ENCODE results near the gene YY1AP1. TPM values are rescaled to one million over a fixed set of nuclear protein-coding genes. Genes with fewer than 3 reads are reported as not detected.
"Not testable (repeated sequence)": the region's sequence is repeated elsewhere in the genome, so short reads cannot be mapped to it uniquely, and the experiment has no call there.

YY1AP1 gene
- total RNA-seq, 2 donors from 2014 or later: 54.0 to 90.8 TPM

GRCh38 chr1:155622191-155622590, 66.4 kb downstream of the YY1AP1 start:
- Histone ChIP-seq H3K4me1 (no peaks in the 10 kb centered on the region), H3K27me3 (no peaks in the 10 kb centered on the region), H3K4me3 (no peak overlapping the region), H3K36me3 (no peaks in the 10 kb centered on the region), H3K9me3 (no peaks in the 10 kb centered on the region), H3K27ac (no peak overlapping the region)
- TF ChIP-seq CTCF (IDR thresholded peaks at IDR 0.05): no peak
- DNase-seq (ENCODE audit: low spot score): no peak

GRCh38 chr1:155613226-155613625, 75.3 kb downstream of the YY1AP1 start:
- not testable (repeated sequence) for H3K9me3 ChIP-seq; H3K4me3 ChIP-seq; H3K36me3 ChIP-seq; H3K27me3 ChIP-seq; DNase-seq (ENCODE audit: low spot score); H3K4me1 ChIP-seq; H3K27ac ChIP-seq

GRCh38 chr1:155610257-155610647, 78.3 kb downstream of the YY1AP1 start:
- H3K4me3 ChIP-seq: peak overlapping the region; percentile 55 to 65
- DNase-seq (ENCODE audit: low spot score): not testable (repeated sequence)

GRCh38 chr1:155609515-155610256, 78.9 kb downstream of the YY1AP1 start, which contains the start of gene MSTO1:
Gene MSTO1 (plus strand): TSS chr1:155610218. CDS start chr1:155610249, 31 bp downstream.
- DNase-seq (ENCODE audit: low spot score): peak; percentile 98

More at GRCh38 chr1:155610257-155610647, 78.3 kb downstream of the YY1AP1 start:
- H3K27ac ChIP-seq: peak overlapping the region in 1 of 2 donors; percentile 75
- H3K27me3 ChIP-seq, H3K4me1 ChIP-seq, H3K36me3 ChIP-seq, H3K9me3 ChIP-seq: not testable (repeated sequence)

More at GRCh38 chr1:155609515-155610256, 78.9 kb downstream of the YY1AP1 start, which contains the start of gene MSTO1:
- Histone ChIP-seq H3K4me3 (peak within 1 kb of the TSS; percentile 55 to 65), H3K4me1 (no peaks in the 10 kb centered on the region), H3K27ac (peak within 1 kb of the TSS; percentile 63 to 75), H3K9me3 (no peaks in the 10 kb centered on the region), H3K27me3 (no peaks in the 10 kb centered on the region), H3K36me3 (peaks cover 5% of the 10 kb centered on the region)
- TF ChIP-seq CTCF (IDR thresholded peaks at IDR 0.05): no peak

Other genes with a start within 250 kb of the YY1AP1 start
- 10 to 100 TPM; 37.2 to 50.2 TPM for gene ASH1L, start 126.0 kb downstream of the YY1AP1 start, total RNA-seq
- 1 to 10 TPM; 4.4 to 4.8 TPM for gene MSTO1, start 78.6 kb downstream of the YY1AP1 start, total RNA-seq
- 100 to 1,000 TPM in 1 of 2 donors, 10 to 100 TPM in 1; 76.8 to 120 TPM for gene DAP3, start 317 bp upstream of the YY1AP1 start, total RNA-seq
- gene GON4L, start 168.4 kb upstream of the YY1AP1 start, total RNA-seq: 10 to 100 TPM; 14.9 to 22.4 TPM
- 10 to 100 TPM; 15.5 to 21.5 TPM for gene SYT11, start 170.8 kb upstream of the YY1AP1 start, total RNA-seq
- 10 to 100 TPM; 13.3 to 25.3 TPM for gene RIT1, start 222.6 kb upstream of the YY1AP1 start, total RNA-seq
- 10 to 100 TPM; 13.4 to 25.9 TPM for gene KHDC4, start 245.6 kb upstream of the YY1AP1 start, total RNA-seq